ENCODE results near the gene PSG7.
"Not testable (repeated sequence)": the region's sequence is repeated elsewhere in the genome, so short reads cannot be mapped to it uniquely, and the experiment has no call there.

GRCh38 chr19:42982111-42982510 is 45.1 kb upstream of the PSG7 start:
- TF ChIP-seq PRDM15 (CRISPR knock-in tag; IDR thresholded peaks at IDR 0.05); CHD2 (IDR thresholded peaks at IDR 0.05; ENCODE audit: borderline replicate concordance, low read depth, low read length); POLR2A (IDR thresholded peaks at IDR 0.05; ENCODE audit: low read depth, low read length); ATF7 (IDR thresholded peaks at IDR 0.05; ENCODE audit: low read depth); CTCF (IDR thresholded peaks at IDR 0.05 in 2 of 3, conservative IDR thresholded peaks at IDR 0.05 in 1 of 3; ENCODE audit: control insufficient read depth in 2 of 3, extremely low read depth in 1 of 3, insufficient read depth in 1 of 3, low read depth in 3 of 3, low read length in 3 of 3); TCF7 (IDR thresholded peaks at IDR 0.05; ENCODE audit: borderline replicate concordance); TAF1 (IDR thresholded peaks at IDR 0.05; ENCODE audit: borderline replicate concordance, low read depth, low read length); FOXK2 (IDR thresholded peaks at IDR 0.05); EZH2 (IDR thresholded peaks at IDR 0.05; ENCODE audit: borderline replicate concordance, control insufficient read depth, low read depth, low read length); MYC (IDR thresholded peaks at IDR 0.05; ENCODE audit: insufficient read depth, insufficient read length, insufficient replicate concordance, low read length, severe bottlenecking); JUND (IDR thresholded peaks at IDR 0.05; ENCODE audit: low read depth, low read length); FOXM1 (IDR thresholded peaks at IDR 0.05; ENCODE audit: low read depth, low read length): not testable (repeated sequence)

All from GM12878 (cell line).